Stomach (tissue), 4 donors: ENCODE results near the gene SDCBP2.

ENCODE experiments used
- POLR2A ChIP-seq, 4 donors: fragments of 450-650 bp; IDR thresholded peaks; one replicate each; pipeline ENCODE4 v1.6.1; 2016; ENCODE audit warnings: antibody characterized with exemption in 4 of 4, control low read depth in 2 of 4, mild to moderate bottlenecking in 1 of 4, moderate library complexity in 1 of 4
- POLR2AphosphoS5 ChIP-seq, 3 donors: sonication (generic); formaldehyde crosslinking; IDR thresholded peaks; one replicate each; pipeline ENCODE4 v1.6.1; 2016; ENCODE audit warnings: antibody characterized with exemption in 3 of 3
- TF ChIP-seq, protein P1 (sequence below), 7 experiments: fragments of 450-650 bp in 4 of 7; fragments of 200-600 bp in 3 of 7; sonication (generic) in 3 of 7; IDR thresholded peaks; one replicate each; pipeline ENCODE4 v1.5.1; 2016 to 2019; ENCODE audit warnings: antibody characterized with exemption in 7 of 7, control low read depth in 2 of 7, mild to moderate bottlenecking in 1 of 7

DNA sequence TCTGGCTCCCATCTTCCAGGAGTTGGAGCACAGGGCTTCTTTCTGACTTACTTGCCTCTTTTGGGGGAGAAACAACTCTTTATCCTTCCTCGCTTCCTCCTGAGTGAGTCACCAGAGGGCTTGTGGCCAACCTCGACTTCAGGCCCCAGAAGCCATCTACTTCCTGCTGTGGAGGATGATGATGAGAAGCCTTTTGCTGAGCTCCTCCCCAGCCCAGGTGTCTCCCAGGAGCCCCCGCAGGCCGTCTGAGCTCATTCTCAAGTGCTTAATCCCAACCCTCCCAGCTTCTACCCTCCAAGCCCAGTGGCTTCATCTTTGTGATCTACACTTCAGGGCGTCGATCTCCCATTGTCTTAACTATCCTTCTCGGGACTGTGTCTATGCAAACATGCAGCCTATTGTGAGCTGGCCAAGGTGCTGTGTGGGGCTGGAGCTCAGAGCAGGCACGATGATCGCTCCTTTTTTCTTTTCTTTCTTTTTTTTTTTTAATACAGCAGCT, 27.9 kb downstream of the SDCBP2 start:
- TF ChIP-seq, protein P1, sequence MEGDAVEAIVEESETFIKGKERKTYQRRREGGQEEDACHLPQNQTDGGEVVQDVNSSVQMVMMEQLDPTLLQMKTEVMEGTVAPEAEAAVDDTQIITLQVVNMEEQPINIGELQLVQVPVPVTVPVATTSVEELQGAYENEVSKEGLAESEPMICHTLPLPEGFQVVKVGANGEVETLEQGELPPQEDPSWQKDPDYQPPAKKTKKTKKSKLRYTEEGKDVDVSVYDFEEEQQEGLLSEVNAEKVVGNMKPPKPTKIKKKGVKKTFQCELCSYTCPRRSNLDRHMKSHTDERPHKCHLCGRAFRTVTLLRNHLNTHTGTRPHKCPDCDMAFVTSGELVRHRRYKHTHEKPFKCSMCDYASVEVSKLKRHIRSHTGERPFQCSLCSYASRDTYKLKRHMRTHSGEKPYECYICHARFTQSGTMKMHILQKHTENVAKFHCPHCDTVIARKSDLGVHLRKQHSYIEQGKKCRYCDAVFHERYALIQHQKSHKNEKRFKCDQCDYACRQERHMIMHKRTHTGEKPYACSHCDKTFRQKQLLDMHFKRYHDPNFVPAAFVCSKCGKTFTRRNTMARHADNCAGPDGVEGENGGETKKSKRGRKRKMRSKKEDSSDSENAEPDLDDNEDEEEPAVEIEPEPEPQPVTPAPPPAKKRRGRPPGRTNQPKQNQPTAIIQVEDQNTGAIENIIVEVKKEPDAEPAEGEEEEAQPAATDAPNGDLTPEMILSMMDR (IDR thresholded peaks at IDR 0.05) = no peak
- TF ChIP-seq POLR2AphosphoS5 (IDR thresholded peaks at IDR 0.05) (no peak), POLR2A (IDR thresholded peaks at IDR 0.05) (no peak)
